Adrenal gland (tissue), 12 donors: ENCODE data around the gene LTC4S. TPM values are rescaled to one million over a fixed set of nuclear protein-coding genes. Genes with fewer than 3 reads are reported as not detected.
A peak's percentile ranks its signal among the peaks of the same experiment; 100 is the strongest.

Experiments
- DNase-seq, 7 donors: peaks; one replicate each; pipeline ENCODE4 v3.0.0-alpha.2; 2019 to 2020
- H3K27ac ChIP-seq, 5 donors: fragments of 200-600 bp; sonication (generic) in 4 of 5; 1 replicate in 3 of 5; 2 replicates in 2 of 5; pipeline versions ENCODE4 v1.5.1 to v1.8.0; 2016 to 2020; ENCODE audit warnings: mild to moderate bottlenecking in 1 of 5
- H3K27me3 ChIP-seq: fragments of 200-600 bp; 2 replicates; pipeline ENCODE4 v1.8.0; 2021
- H3K36me3 ChIP-seq, 2 donors: fragments of 200-600 bp; replicated peaks in 1 of 2; 1 replicate in 1 of 2; 2 replicates in 1 of 2; pipeline versions ENCODE4 v1.5.1 to v1.8.0; 2018 to 2022
- H3K4me1 ChIP-seq, 2 donors: fragments of 200-600 bp; replicated peaks in 1 of 2; 1 replicate in 1 of 2; 2 replicates in 1 of 2; pipeline versions ENCODE4 v1.5.1 to v1.8.0; 2018 to 2021
- H3K4me3 ChIP-seq, 4 donors: fragments of 200-600 bp; sonication (generic) in 3 of 4; one replicate each; pipeline ENCODE4 v1.5.1; 2016 to 2018
- H3K9me3 ChIP-seq, 3 donors: fragments of 200-600 bp; sonication (generic) in 1 of 3; replicated peaks in 1 of 3; 1 replicate in 2 of 3; 2 replicates in 1 of 3; pipeline versions ENCODE4 v1.5.1 to v1.8.0; 2016 to 2021
- POLR2A ChIP-seq, 2 donors: fragments of 450-650 bp; IDR thresholded peaks; one replicate each; pipeline ENCODE4 v1.6.1; 2017; ENCODE audit warnings: antibody characterized with exemption in 2 of 2, mild to moderate bottlenecking in 2 of 2, moderate library complexity in 1 of 2
- WGBS, 4 donors: extraction: QIAGEN DNeasy Blood & Tissue Kit in 2 of 4; methylation state at CpG; one replicate each; pipeline versions ENCODE4 v1.1.5 to v1.1.7; 2013 to 2017; 5-methylcytosine and 5-hydroxymethylcytosine counted together
- intact Hi-C, 2 donors: fragments of 100-400 bp; cut with DNase I; formaldehyde crosslinking; loops; one replicate each; pipeline versions ENCODE4 v1.14.1 to v1.15.0; 2022 to 2023
- polyA plus RNA-seq, 3 donors: library from polyadenylated mRNA; stranded (reverse); fragments of 200-250 nt in 2 of 3; fragments of 350-450 nt in 1 of 3; fragmentation: Illumina TruSeq in 1 of 3; extraction: RNeasy Lipid Tissue Mini Kit (QIAGEN cat#74804) in 1 of 3; gene quantifications; one replicate each; pipeline ENCODE4 v1.2.3, GENCODE V29; 2013 to 2014
- total RNA-seq, 9 donors: library from RNA; depleted of rRNA in 4 of 9; stranded (reverse); fragments of >200 nt in 4 of 9; fragments of 120-200 nt in 1 of 9; fragmentation: NEBNext Ultra II Directional in 1 of 9; extraction: Animal tissue kit (Norgen Biotek cat#: 25700) in 1 of 9; gene quantifications; one replicate each; pipeline versions ENCODE4 v1.1.0 to v1.2.4, GENCODE V29; 2013 to 2023
- TF ChIP-seq, protein P1 (sequence below), 6 experiments: fragments of 450-650 bp in 4 of 6; fragments of 200-600 bp in 2 of 6; sonication (generic) in 1 of 6; IDR thresholded peaks; 1 replicate in 5 of 6; 2 replicates in 1 of 6; pipeline versions ENCODE4 v1.5.1 to v1.8.0; 2016 to 2021; ENCODE audit warnings: antibody characterized with exemption in 6 of 6, mild to moderate bottlenecking in 2 of 6, moderate library complexity in 1 of 6
- donor health status: healthy with polysubstance abuse.
- donor health status: Bipolar disorder and iron deficiency.
- donor health status: DM: yes; HTN: yes; CAD: no.
- donor health status: DM: no; HTN: no; CAD: no.
- donor health status: DM: no; HTN: no; CAD: no.
- donor health status: DM: yes; HTN: yes; CAD: no.

Gene LTC4S
- total and polyA plus RNA-seq, 12 donors, result 4.8 to 205 (median 24.1) TPM; not detected in 1

DNA sequence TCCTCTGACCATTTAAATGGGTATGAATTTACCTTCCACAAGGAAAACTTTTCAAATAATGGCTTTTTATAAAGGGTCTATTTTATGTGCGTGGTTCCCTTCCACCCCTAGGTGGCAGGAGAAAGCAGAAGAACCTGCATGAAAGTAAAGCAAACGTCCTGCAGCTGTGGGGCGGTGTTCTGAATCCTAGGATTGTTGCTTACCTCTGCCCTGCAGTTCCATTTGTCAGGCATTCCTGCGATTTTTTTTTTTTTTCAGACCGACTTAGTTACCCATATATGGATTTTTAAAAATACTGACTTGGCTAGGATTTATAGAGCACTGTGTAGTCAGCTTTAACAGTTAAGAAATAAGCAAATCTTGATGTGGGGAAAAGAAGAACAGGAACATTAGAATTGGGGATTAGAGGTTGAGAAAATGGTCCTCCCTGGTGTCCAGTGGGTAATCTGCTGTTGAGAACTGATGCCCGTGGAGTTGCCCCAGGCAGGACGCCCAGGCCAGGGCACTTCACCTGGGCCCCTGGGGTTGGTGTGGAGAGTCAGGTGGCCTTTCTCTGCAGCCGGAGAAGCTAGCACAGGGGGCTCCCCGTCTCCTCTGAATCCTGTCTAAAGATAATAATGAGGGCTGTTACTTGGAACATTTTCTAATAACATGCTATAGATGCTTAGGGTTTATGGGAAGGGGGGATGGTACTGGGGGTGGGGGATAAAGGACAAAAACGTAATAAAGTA lies 30.4 kb upstream of the LTC4S start:
- H3K9me3 ChIP-seq, result no peaks in the 10 kb centered on the region
- DNase-seq, result peak; percentile 68 to 91 (median 80)
- peaks cover 0 to 22% of the 10 kb centered on the region in 2 donors for H3K36me3 ChIP-seq
- 15 to 23% (median 18%) methylated on average over 10 of the region's 10 CpGs for WGBS, 4 donors
- peak overlapping the region in 4 of 5 donors; percentile 29 to 86 (median 70) for H3K27ac ChIP-seq
- peaks cover 46 to 78% of the 10 kb centered on the region in 2 donors for H3K4me1 ChIP-seq
- peak overlapping the region in 1 of 4 donors; percentile 21 for H3K4me3 ChIP-seq
- intact Hi-C loops, result loop anchor here in 1 of 2 donors (5.0 kb wide), 1 partner anchor 34 kb away; no protein-coding TSS in a partner anchor
- TF ChIP-seq, protein P1, sequence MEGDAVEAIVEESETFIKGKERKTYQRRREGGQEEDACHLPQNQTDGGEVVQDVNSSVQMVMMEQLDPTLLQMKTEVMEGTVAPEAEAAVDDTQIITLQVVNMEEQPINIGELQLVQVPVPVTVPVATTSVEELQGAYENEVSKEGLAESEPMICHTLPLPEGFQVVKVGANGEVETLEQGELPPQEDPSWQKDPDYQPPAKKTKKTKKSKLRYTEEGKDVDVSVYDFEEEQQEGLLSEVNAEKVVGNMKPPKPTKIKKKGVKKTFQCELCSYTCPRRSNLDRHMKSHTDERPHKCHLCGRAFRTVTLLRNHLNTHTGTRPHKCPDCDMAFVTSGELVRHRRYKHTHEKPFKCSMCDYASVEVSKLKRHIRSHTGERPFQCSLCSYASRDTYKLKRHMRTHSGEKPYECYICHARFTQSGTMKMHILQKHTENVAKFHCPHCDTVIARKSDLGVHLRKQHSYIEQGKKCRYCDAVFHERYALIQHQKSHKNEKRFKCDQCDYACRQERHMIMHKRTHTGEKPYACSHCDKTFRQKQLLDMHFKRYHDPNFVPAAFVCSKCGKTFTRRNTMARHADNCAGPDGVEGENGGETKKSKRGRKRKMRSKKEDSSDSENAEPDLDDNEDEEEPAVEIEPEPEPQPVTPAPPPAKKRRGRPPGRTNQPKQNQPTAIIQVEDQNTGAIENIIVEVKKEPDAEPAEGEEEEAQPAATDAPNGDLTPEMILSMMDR (IDR thresholded peaks at IDR 0.05), result peak; percentile 86 to 96 (median 90)
- TF ChIP-seq POLR2A (IDR thresholded peaks at IDR 0.05), result no peak
- no peaks in the 10 kb centered on the region for H3K27me3 ChIP-seq

- peak overlapping the region in 4 of 5 donors; percentile 29 to 86 (median 66) for H3K27ac ChIP-seq
- H3K4me1 ChIP-seq, result peaks cover 46 to 81% of the 10 kb centered on the region in 2 donors
- no peak overlapping the region for H3K4me3 ChIP-seq
- DNase-seq, result no peak
- 65 to 70% (median 67%) methylated on average over 8 of the region's 8 CpGs for WGBS, 4 donors
- intact Hi-C loops, result loop anchor here in 1 of 2 donors (5.0 kb wide), 1 partner anchor 33 kb away; no protein-coding TSS in a partner anchor
- H3K27me3 ChIP-seq, result no peaks in the 10 kb centered on the region
- H3K36me3 ChIP-seq, result peaks cover 0 to 29% of the 10 kb centered on the region in 2 donors
- TF ChIP-seq POLR2A (IDR thresholded peaks at IDR 0.05), result no peak
- TF ChIP-seq, protein P1 (IDR thresholded peaks at IDR 0.05), result no peak
- no peaks in the 10 kb centered on the region for H3K9me3 ChIP-seq
Measured at GRCh38 chr5:179764056-179764455, 29.7 kb upstream of the LTC4S start.

DNA sequence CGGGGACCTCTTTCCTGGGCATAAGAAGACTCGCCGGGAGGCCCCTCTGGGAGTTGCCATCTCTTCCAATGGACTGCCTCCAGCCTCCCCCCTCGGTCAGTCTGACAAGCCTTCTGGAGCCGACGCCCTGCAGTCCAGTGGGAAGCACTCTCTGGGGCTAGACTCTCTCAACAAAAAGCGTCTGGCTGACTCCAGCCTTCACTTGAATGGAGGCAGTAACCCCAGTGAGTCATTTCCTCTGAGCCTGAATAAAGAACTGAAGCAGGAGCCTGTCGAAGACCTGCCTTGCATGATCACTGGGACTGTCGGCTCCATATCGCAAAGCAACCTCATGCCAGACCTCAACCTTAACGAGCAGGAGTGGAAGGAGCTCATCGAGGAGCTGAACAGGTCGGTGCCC lies 28.4 kb upstream of the LTC4S start:
- H3K27ac ChIP-seq, result peak overlapping the region in 3 of 5 donors; percentile 31 to 80 (median 63)
- TF ChIP-seq POLR2A (IDR thresholded peaks at IDR 0.05), result no peak
- TF ChIP-seq, protein P1 (IDR thresholded peaks at IDR 0.05), result no peak
- H3K27me3 ChIP-seq, result no peaks in the 10 kb centered on the region
- H3K4me3 ChIP-seq, result no peak overlapping the region
- H3K9me3 ChIP-seq, result no peaks in the 10 kb centered on the region
- 37 to 55% (median 41%) methylated on average over 11 to 13 of the region's 13 CpGs for WGBS, 4 donors
- intact Hi-C loops, result no loop called here
- DNase-seq, result peak in 4 of 7 donors; percentile 37 to 51 (median 42)
- H3K36me3 ChIP-seq, result peaks cover 0 to 42% of the 10 kb centered on the region in 2 donors
- H3K4me1 ChIP-seq, result peaks cover 46 to 70% of the 10 kb centered on the region in 2 donors

GRCh38 chr5:179766021-179766725 lies 27.6 kb upstream of the LTC4S start:
- peaks cover 46 to 66% of the 10 kb centered on the region in 2 donors for H3K4me1 ChIP-seq
- H3K27ac ChIP-seq, result peak overlapping the region in 3 of 5 donors; percentile 31 to 80 (median 63)
- no peaks in the 10 kb centered on the region for H3K9me3 ChIP-seq
- intact Hi-C loops, result no loop called here
- H3K36me3 ChIP-seq, result peaks cover 0 to 50% of the 10 kb centered on the region in 2 donors
- H3K27me3 ChIP-seq, result no peaks in the 10 kb centered on the region
- H3K4me3 ChIP-seq, result no peak overlapping the region
- TF ChIP-seq, protein P1 (IDR thresholded peaks at IDR 0.05), result no peak
- TF ChIP-seq POLR2A (IDR thresholded peaks at IDR 0.05), result no peak
- 66 to 73% (median 69%) methylated on average over 10 to 20 of the region's 20 CpGs for WGBS, 4 donors
- peak in 3 of 7 donors; percentile 46 to 66 (median 51) for DNase-seq
